ENCODE measurements around the gene SLC36A1. TPM values are rescaled to one million over a fixed set of nuclear protein-coding genes. Genes with fewer than 3 reads are reported as not detected.

SLC36A1 gene
- total RNA-seq, 1 experiment from 2014 or later = 15.0 TPM

- Histone ChIP-seq H2BK20ac (ENCODE audit: low read depth, low read length, poor library complexity, severe bottlenecking) (no peak overlapping the region), H4K8ac (replicated peaks; ENCODE audit: insufficient read length, low read depth, low read length) (no peak overlapping the region), H2AK5ac (ENCODE audit: insufficient read length, low read length) (no peak overlapping the region), H4K91ac (ENCODE audit: insufficient read length, low read depth, low read length) (no peak overlapping the region), H3K27me3 (ENCODE audit: insufficient read depth, low read length) (no peaks in the 10 kb centered on the region), H3T11ph (ENCODE audit: low read length) (no peak overlapping the region), H2BK15ac (ENCODE audit: low read depth, low read length) (no peak overlapping the region), H2AFZ (ENCODE audit: low read length) (no peak overlapping the region), H3K14ac (ENCODE audit: insufficient read depth, low read length) (no peak overlapping the region), H3K56ac (ENCODE audit: insufficient read length, low read depth, low read length) (no peak overlapping the region), H2BK120ac (ENCODE audit: low read depth, low read length, poor library complexity, severe bottlenecking) (no peak overlapping the region), H3K9ac (ENCODE audit: extremely low read depth, insufficient read length, low read length) (no peak overlapping the region), H3K23me2 (ENCODE audit: insufficient read length, low read depth, low read length, poor library complexity, severe bottlenecking) (no peaks in the 10 kb centered on the region), H3K4me1 (ENCODE audit: insufficient read depth, low read length) (peaks cover 3% of the 10 kb centered on the region; the same call in 1 of the 2 replicates), H3K4ac (ENCODE audit: low read depth, low read length) (no peak overlapping the region), H3K9me3 (ENCODE audit: control insufficient read depth, low read depth, low read length) (no peaks in the 10 kb centered on the region), H3K27ac (ENCODE audit: insufficient read length, low read depth, low read length) (no peak overlapping the region), H3K79me2 (ENCODE audit: insufficient read depth, low read length) (no peaks in the 10 kb centered on the region), H2BK5ac (ENCODE audit: insufficient read length, low read length) (no peak overlapping the region), H4K20me1 (ENCODE audit: control insufficient read depth, insufficient read depth, insufficient read length) (no peaks in the 10 kb centered on the region), H3K23ac (ENCODE audit: insufficient read length, low read depth, low read length) (no peak overlapping the region), H3K18ac (ENCODE audit: insufficient read length, low read depth, low read length) (no peak overlapping the region), H3K79me1 (ENCODE audit: insufficient read depth, low read depth, low read length, poor library complexity, severe bottlenecking) (no peaks in the 10 kb centered on the region), H3K4me2 (ENCODE audit: insufficient read depth, insufficient read length, low read length) (no peak overlapping the region), H4K5ac (ENCODE audit: insufficient read length, low read depth, low read length) (no peak overlapping the region), H2BK12ac (ENCODE audit: insufficient read length, low read depth, low read length) (no peak overlapping the region)
- no peak for DNase-seq
- WGBS (ENCODE audit: extremely low coverage, insufficient read length, low lambda C conversion rate) = no CpG with 5 or more reads among the region's 4 CpGs
- TF ChIP-seq CTCF (conservative IDR thresholded peaks at IDR 0.05) = no peak
- peaks cover 24 to 32% of the 10 kb centered on the region in 2 experiments for H3K4me1 Mint-ChIP-seq
- H3K27ac Mint-ChIP-seq = no peak overlapping the region
- H3K36me3 Mint-ChIP-seq (ENCODE audit: insufficient read depth in 1 of 3, low read depth in 3 of 3) = peaks cover 0 to 5% (median 0%) of the 10 kb centered on the region in 3 experiments; a peak in 3 of 7 replicates
- H3K27me3 Mint-ChIP-seq (ENCODE audit: low read depth) = peaks cover 9% of the 10 kb centered on the region
- no peak overlapping the region for H3K4me3 Mint-ChIP-seq
- peaks cover 0 to 3% of the 10 kb centered on the region in 2 experiments; a peak in 1 of 5 replicates for H3K9me3 Mint-ChIP-seq
Observed at GRCh38 chr5:151408591-151409230, 38.7 kb upstream of the SLC36A1 start.

Data from H9 (cell line).